GM12878 (cell line): ENCODE data around the gene KIRREL3. TPM values are rescaled to one million over a fixed set of nuclear protein-coding genes. Genes with fewer than 3 reads are reported as not detected.

Experiments
- ATAC-seq: fragments of 200-7000 bp; cut with Tn5 transposase; 3 replicates; pipeline ENCODE4 v1.9.1; 2020; ENCODE audit warnings: mild to moderate bottlenecking, moderate library complexity
- BruUV-seq: library from RNA; stranded (reverse); fragments of 400-500 nt; replicated peaks from 2 replicates; lab custom pipeline; 2021; lab: Mats Ljungman, UMichigan
- CTCF ChIA-PET: fragments of 300-600 bp; sonication (Branson Sonifier 250); formaldehyde crosslinking; extraction: SDS; loops from one replicate; lab custom pipeline; 2021; ENCODE audit warnings: inconsistent platforms; lab: Yijun Ruan, JAX
- POLR2A ChIA-PET: fragments of 350-600 bp; formaldehyde crosslinking; extraction: SDS; loops from one replicate; lab custom pipeline; 2021; ENCODE audit warnings: inconsistent platforms; lab: Charles Lee
- RAD21 ChIA-PET: fragments of 300-600 bp; sonication (Branson Sonifier 250); formaldehyde crosslinking; loops from one replicate; lab custom pipeline; 2023; ENCODE audit warnings: antibody characterized with exemption; ENCODE audit not compliant: unreplicated experiment; lab: Charles Lee
- SMC1A ChIA-PET: fragments of 300-600 bp; sonication (Branson Sonifier 250); formaldehyde crosslinking; loops from one replicate; lab custom pipeline; 2023; ENCODE audit not compliant: unreplicated experiment, uncharacterized antibody; lab: Charles Lee
- DNase-seq: peaks from one replicate; pipeline ENCODE4 v3.0.0-alpha.2; 2011; ENCODE audit warnings: low read depth, low spot score
- FAIRE-seq: peaks from 3 replicates; lab custom pipeline; 2011; peaks lifted over from hg19 to GRCh38; lab: Jason Lieb, UNC
- H2AFZ ChIP-seq: 2 replicates; pipeline ENCODE4 v1.6.0; 2011; ENCODE audit warnings: low read depth, low read length, control low read depth; ENCODE audit not compliant: control insufficient read depth
- H3K27ac ChIP-seq: 2 replicates; pipeline ENCODE4 v1.5.1; 2011; ENCODE audit warnings: control low read depth; ENCODE audit not compliant: control insufficient read depth, insufficient read depth
- H3K27me3 ChIP-seq, 2 experiments: replicated peaks in 1 of 2; 2 replicates each; pipeline versions ENCODE4 v1.6.0 to v1.6.1; 2011; ENCODE audit warnings: low read length in 1 of 2; ENCODE audit not compliant: control insufficient read depth in 2 of 2, insufficient read depth in 2 of 2
- H3K36me3 ChIP-seq, 2 experiments: 2 replicates each; pipeline ENCODE4 v1.5.1; 2011; ENCODE audit warnings: low read length in 1 of 2; ENCODE audit not compliant: control insufficient read depth in 2 of 2, insufficient read depth in 2 of 2
- H3K4me1 ChIP-seq: 2 replicates; pipeline ENCODE4 v1.6.1; 2011; ENCODE audit warnings: mild to moderate bottlenecking, low read length, moderate library complexity, mixed read lengths; ENCODE audit not compliant: control insufficient read depth, insufficient read depth
- H3K4me2 ChIP-seq: 2 replicates; pipeline ENCODE4 v1.6.0; 2011; ENCODE audit warnings: control low read depth; ENCODE audit not compliant: control insufficient read depth, insufficient read depth
- H3K4me3 ChIP-seq: fragments of 200-600 bp; sonication (generic); 2 replicates; pipeline ENCODE4 v1.5.1; 2016
- H3K79me2 ChIP-seq: 2 replicates; pipeline ENCODE4 v1.6.0; 2011; ENCODE audit warnings: low read length; ENCODE audit not compliant: control insufficient read depth, insufficient read depth
- H3K9ac ChIP-seq: 2 replicates; pipeline ENCODE4 v1.8.0; 2011; ENCODE audit warnings: low read length, control low read depth, mixed read lengths; ENCODE audit not compliant: control insufficient read depth, insufficient read depth
- H3K9me3 ChIP-seq: replicated peaks from 3 replicates; pipeline ENCODE4 v1.5.1; 2011; ENCODE audit warnings: mild to moderate bottlenecking, low read length; ENCODE audit not compliant: control insufficient read depth, insufficient read depth
- H4K20me1 ChIP-seq: 2 replicates; pipeline ENCODE4 v1.6.0; 2011; ENCODE audit not compliant: control insufficient read depth, insufficient read depth
- CBX5 ChIP-seq: sonication (generic); IDR thresholded peaks from 2 replicates; pipeline ENCODE4 v1.6.1; 2016; ENCODE audit warnings: low read depth, moderate library complexity, mild to moderate bottlenecking, inconsistent platforms
- EZH2 ChIP-seq: IDR thresholded peaks from 2 replicates; pipeline ENCODE4 v1.6.1; 2012; ENCODE audit warnings: low read depth, mild to moderate bottlenecking, control low read depth, inconsistent platforms, low read length, borderline replicate concordance; ENCODE audit not compliant: control insufficient read depth
- FOXK2 ChIP-seq: fragments of 450-650 bp; IDR thresholded peaks from 2 replicates; pipeline ENCODE4 v1.6.1; 2017; ENCODE audit warnings: mild to moderate bottlenecking, moderate library complexity
- IKZF1 ChIP-seq: fragments of 450-650 bp; conservative IDR thresholded peaks from 2 replicates; pipeline ENCODE4 v1.6.1; 2017; ENCODE audit warnings: antibody characterized with exemption, mild to moderate bottlenecking
- MTA2 ChIP-seq: fragments of 450-650 bp; IDR thresholded peaks from 2 replicates; pipeline ENCODE4 v1.6.1; 2016; ENCODE audit warnings: low read depth, mild to moderate bottlenecking, moderate library complexity
- SP1 ChIP-seq: IDR thresholded peaks from one replicate; pipeline ENCODE4 v1.6.1; 2011; ENCODE audit warnings: low read depth, low read length
- TCF3 ChIP-seq: IDR thresholded peaks from 2 replicates; pipeline ENCODE4 v1.6.1; 2012; ENCODE audit warnings: low read depth, mild to moderate bottlenecking, low read length, borderline replicate concordance; ENCODE audit not compliant: insufficient read depth
- WGBS: methylation state at CpG from one replicate; pipeline ENCODE4 v1.1.6; 2016; ENCODE audit warnings: low lambda C conversion rate; ENCODE audit not compliant: insufficient replicate concordance, insufficient coverage; ENCODE audit errors: missing lambda C conversion rate; 5-methylcytosine and 5-hydroxymethylcytosine counted together
- in situ Hi-C: fragments of 300-500 bp; cut with MboI; formaldehyde crosslinking; loops from 9 replicates; pipeline ENCODE4 v1.14.3; 2018; ENCODE audit warnings: mixed read lengths
- intact Hi-C: fragments of 100-400 bp; cut with micrococcal nuclease; formaldehyde crosslinking; loops from one replicate; pipeline ENCODE4 v1.14.2; 2022; ENCODE audit not compliant: unreplicated experiment
- polyA plus RNA-seq, 11 experiments: library from polyadenylated mRNA; depleted of rRNA in 4 of 11; unstranded in 6 of 11; stranded (reverse) in 5 of 11; fragments of >200 nt; fragmentation: Nextera tagmentation in 4 of 11; fragmentation: Illumina TruSeq in 1 of 11; extraction: Ambion mirVana in 4 of 11; extraction: Trizol in 1 of 11; gene quantifications; 1 replicate in 1 of 11; 2 replicates in 10 of 11; pipeline versions ENCODE4 v1.2.1 to v1.2.3, GENCODE V29; 2011 to 2016; ENCODE audit warnings: inconsistent platforms in 2 of 11, missing spikeins in 2 of 11, low read depth in 1 of 11
- total RNA-seq, 4 experiments: library from RNA; depleted of rRNA in 3 of 4; stranded (reverse); fragments of >200 nt in 3 of 4; fragmentation: Illumina TruSeq in 1 of 4; extraction: Trizol in 1 of 4; gene quantifications; 2 replicates each; pipeline versions ENCODE4 v1.2.1 to v1.2.3, GENCODE V29; 2013 to 2021
- TF ChIP-seq, protein P1 (sequence below): fragments of 450-650 bp; IDR thresholded peaks from 2 replicates; pipeline ENCODE4 v1.6.1; 2017; ENCODE audit warnings: low read depth, mild to moderate bottlenecking, moderate library complexity
- TF ChIP-seq, protein P2 (sequence below): fragments of 450-650 bp; conservative IDR thresholded peaks from 2 replicates; pipeline ENCODE4 v1.6.1; 2017; ENCODE audit warnings: mild to moderate bottlenecking, moderate library complexity
- TF ChIP-seq, protein P3 (sequence below), 3 experiments: IDR thresholded peaks in 2 of 3; conservative IDR thresholded peaks in 1 of 3; 2 replicates each; pipeline ENCODE4 v1.5.1; 2011; ENCODE audit warnings: low read depth in 3 of 3, low read length in 3 of 3, mild to moderate bottlenecking in 3 of 3, control low read depth in 2 of 3, moderate library complexity in 2 of 3, inconsistent platforms in 1 of 3, mixed read lengths in 1 of 3; ENCODE audit not compliant: control insufficient read depth in 2 of 3, insufficient read depth in 1 of 3; ENCODE audit errors: extremely low read depth in 1 of 3
- TF ChIP-seq, protein P4 (sequence below): IDR thresholded peaks from 2 replicates; pipeline ENCODE4 v1.6.1; 2011; ENCODE audit warnings: mild to moderate bottlenecking, low read depth, low read length, moderate library complexity; ENCODE audit not compliant: insufficient replicate concordance
- TF ChIP-seq, protein P5 (sequence below): fragments of 450-650 bp; IDR thresholded peaks from 2 replicates; pipeline ENCODE4 v1.6.1; 2018; ENCODE audit warnings: borderline replicate concordance, mild to moderate bottlenecking; ENCODE audit not compliant: partially characterized antibody

KIRREL3 gene
- total and polyA plus RNA-seq, 10 of the 15 experiments (the other 5 are each of a cell fraction or from before 2014, with no cell fraction given) = under 0.01 TPM; not detected in 9

DNA sequence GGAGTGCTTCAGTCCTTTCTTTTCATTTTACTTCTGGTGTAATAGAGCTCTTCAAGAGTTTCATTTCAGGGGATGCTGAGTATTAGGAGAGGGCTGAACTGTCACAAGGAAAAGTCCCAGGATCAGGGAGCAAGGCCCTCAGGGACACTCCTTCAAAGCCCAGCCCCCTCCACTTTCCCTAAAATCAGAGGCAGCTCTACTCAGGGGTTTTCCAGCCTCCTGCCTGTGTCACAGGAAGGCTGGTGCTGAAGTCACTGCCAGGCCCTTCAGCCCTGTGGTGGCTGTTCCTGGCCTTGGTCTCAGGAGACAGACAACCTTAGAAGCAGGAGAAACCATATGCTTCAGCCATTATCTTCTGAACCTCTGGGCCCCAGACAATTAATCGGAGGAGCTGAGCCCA lies 36.4 kb upstream of the KIRREL3 start (continued):
- TF ChIP-seq, protein P1, sequence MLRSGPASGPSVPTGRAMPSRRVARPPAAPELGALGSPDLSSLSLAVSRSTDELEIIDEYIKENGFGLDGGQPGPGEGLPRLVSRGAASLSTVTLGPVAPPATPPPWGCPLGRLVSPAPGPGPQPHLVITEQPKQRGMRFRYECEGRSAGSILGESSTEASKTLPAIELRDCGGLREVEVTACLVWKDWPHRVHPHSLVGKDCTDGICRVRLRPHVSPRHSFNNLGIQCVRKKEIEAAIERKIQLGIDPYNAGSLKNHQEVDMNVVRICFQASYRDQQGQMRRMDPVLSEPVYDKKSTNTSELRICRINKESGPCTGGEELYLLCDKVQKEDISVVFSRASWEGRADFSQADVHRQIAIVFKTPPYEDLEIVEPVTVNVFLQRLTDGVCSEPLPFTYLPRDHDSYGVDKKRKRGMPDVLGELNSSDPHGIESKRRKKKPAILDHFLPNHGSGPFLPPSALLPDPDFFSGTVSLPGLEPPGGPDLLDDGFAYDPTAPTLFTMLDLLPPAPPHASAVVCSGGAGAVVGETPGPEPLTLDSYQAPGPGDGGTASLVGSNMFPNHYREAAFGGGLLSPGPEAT = no peak
- no peak for TF ChIP-seq TCF3

DNA sequence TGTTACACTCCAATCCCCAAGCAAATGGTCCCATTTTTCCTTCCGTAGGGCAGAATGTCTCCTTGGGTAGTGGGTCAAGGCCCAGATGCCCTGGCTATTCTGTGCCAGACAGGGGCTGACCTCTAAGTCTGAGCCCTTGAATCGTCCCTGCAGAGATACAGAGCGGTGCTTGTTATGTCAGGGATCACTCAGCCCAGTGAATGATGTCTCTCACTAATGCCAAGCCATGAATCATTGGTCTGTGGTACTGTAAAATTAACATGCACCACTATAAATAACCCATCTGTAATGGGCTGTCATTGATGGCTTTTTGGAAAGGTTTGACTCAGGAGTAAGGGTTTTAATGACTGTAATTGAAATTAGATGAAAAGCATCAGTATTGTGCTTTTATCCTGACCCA lies 35.3 kb upstream of the KIRREL3 start:
- no peak for DNase-seq
- intact Hi-C loops = no loop called here
- FAIRE-seq = no peak
- Histone ChIP-seq H3K4me2 (no peak overlapping the region), H3K27me3 (no peaks in the 10 kb centered on the region; a peak in 3 of 4 replicates), H3K9ac (no peak overlapping the region), H2AFZ (no peak overlapping the region), H3K79me2 (no peaks in the 10 kb centered on the region), H3K27ac (no peak overlapping the region), H3K4me3 (no peak overlapping the region), H3K36me3 (no peaks in the 10 kb centered on the region), H4K20me1 (no peaks in the 10 kb centered on the region), H3K9me3 (no peaks in the 10 kb centered on the region), H3K4me1 (no peaks in the 10 kb centered on the region)
- SMC1A ChIA-PET = no interaction called here
- CTCF ChIA-PET = no interaction called here
- in situ Hi-C loops = no loop called here
- POLR2A ChIA-PET = no interaction called here
- no peak for ATAC-seq
- WGBS = 4% methylated on average over 3 of the region's 3 CpGs
- BruUV-seq = no TSS peak
- RAD21 ChIA-PET = no interaction called here
- TF ChIP-seq CBX5 = no peak
- no peak for TF ChIP-seq EZH2
- TF ChIP-seq, protein P2, sequence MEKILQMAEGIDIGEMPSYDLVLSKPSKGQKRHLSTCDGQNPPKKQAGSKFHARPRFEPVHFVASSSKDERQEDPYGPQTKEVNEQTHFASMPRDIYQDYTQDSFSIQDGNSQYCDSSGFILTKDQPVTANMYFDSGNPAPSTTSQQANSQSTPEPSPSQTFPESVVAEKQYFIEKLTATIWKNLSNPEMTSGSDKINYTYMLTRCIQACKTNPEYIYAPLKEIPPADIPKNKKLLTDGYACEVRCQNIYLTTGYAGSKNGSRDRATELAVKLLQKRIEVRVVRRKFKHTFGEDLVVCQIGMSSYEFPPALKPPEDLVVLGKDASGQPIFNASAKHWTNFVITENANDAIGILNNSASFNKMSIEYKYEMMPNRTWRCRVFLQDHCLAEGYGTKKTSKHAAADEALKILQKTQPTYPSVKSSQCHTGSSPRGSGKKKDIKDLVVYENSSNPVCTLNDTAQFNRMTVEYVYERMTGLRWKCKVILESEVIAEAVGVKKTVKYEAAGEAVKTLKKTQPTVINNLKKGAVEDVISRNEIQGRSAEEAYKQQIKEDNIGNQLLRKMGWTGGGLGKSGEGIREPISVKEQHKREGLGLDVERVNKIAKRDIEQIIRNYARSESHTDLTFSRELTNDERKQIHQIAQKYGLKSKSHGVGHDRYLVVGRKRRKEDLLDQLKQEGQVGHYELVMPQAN = no peak
- TF ChIP-seq FOXK2 = no peak
- no peak for TF ChIP-seq MTA2
- no peak for TF ChIP-seq SP1
- TF ChIP-seq, protein P3, sequence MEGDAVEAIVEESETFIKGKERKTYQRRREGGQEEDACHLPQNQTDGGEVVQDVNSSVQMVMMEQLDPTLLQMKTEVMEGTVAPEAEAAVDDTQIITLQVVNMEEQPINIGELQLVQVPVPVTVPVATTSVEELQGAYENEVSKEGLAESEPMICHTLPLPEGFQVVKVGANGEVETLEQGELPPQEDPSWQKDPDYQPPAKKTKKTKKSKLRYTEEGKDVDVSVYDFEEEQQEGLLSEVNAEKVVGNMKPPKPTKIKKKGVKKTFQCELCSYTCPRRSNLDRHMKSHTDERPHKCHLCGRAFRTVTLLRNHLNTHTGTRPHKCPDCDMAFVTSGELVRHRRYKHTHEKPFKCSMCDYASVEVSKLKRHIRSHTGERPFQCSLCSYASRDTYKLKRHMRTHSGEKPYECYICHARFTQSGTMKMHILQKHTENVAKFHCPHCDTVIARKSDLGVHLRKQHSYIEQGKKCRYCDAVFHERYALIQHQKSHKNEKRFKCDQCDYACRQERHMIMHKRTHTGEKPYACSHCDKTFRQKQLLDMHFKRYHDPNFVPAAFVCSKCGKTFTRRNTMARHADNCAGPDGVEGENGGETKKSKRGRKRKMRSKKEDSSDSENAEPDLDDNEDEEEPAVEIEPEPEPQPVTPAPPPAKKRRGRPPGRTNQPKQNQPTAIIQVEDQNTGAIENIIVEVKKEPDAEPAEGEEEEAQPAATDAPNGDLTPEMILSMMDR (IDR thresholded peaks at IDR 0.05 in 2 of 3, conservative IDR thresholded peaks at IDR 0.05 in 1 of 3; ENCODE audit: control insufficient read depth in 2 of 3, extremely low read depth in 1 of 3, insufficient read depth in 1 of 3, low read depth in 3 of 3, low read length in 3 of 3) = no peak
- TF ChIP-seq IKZF1 = no peak
- TF ChIP-seq, protein P4, sequence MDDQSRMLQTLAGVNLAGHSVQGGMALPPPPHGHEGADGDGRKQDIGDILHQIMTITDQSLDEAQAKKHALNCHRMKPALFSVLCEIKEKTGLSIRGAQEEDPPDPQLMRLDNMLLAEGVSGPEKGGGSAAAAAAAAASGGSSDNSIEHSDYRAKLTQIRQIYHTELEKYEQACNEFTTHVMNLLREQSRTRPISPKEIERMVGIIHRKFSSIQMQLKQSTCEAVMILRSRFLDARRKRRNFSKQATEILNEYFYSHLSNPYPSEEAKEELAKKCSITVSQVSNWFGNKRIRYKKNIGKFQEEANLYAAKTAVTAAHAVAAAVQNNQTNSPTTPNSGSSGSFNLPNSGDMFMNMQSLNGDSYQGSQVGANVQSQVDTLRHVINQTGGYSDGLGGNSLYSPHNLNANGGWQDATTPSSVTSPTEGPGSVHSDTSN = no peak
- TF ChIP-seq, protein P5, sequence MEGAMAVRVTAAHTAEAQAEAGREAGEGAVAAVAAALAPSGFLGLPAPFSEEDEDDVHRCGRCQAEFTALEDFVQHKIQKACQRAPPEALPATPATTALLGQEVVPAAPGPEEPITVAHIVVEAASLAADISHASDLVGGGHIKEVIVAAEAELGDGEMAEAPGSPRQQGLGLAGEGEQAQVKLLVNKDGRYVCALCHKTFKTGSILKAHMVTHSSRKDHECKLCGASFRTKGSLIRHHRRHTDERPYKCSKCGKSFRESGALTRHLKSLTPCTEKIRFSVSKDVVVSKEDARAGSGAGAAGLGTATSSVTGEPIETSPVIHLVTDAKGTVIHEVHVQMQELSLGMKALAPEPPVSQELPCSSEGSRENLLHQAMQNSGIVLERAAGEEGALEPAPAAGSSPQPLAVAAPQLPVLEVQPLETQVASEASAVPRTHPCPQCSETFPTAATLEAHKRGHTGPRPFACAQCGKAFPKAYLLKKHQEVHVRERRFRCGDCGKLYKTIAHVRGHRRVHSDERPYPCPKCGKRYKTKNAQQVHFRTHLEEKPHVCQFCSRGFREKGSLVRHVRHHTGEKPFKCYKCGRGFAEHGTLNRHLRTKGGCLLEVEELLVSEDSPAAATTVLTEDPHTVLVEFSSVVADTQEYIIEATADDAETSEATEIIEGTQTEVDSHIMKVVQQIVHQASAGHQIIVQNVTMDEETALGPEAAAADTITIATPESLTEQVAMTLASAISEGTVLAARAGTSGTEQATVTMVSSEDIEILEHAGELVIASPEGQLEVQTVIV = no peak
